Activated B cell treated with CpG ODN at 0.5 μM for 24 hours (primary cell): ENCODE results near the gene RYR2. TPM values are rescaled to one million over a fixed set of nuclear protein-coding genes. Genes with fewer than 3 reads are reported as not detected.

Experiments
- ATAC-seq: fragments of 200-7000 bp; cut with Tn5 transposase; one replicate; pipeline ENCODE4 v1.10.0; 2021; ENCODE audit warnings: low read depth, mild to moderate bottlenecking, moderate library complexity
- CTCF ChIA-PET: fragments of 350-600 bp; sonication (Branson Sonifier 250); formaldehyde crosslinking; loops from one replicate; lab custom pipeline; 2021; ENCODE audit warnings: antibody characterized with exemption; lab: Charles Lee
- POLR2A ChIA-PET: fragments of 350-600 bp; sonication (Branson Sonifier 250); formaldehyde crosslinking; loops from one replicate; lab custom pipeline; 2021; ENCODE audit warnings: antibody characterized with exemption; lab: Charles Lee
- DNase-seq: peaks from one replicate; pipeline ENCODE4 v3.0.0; 2022
- H3K27ac Mint-ChIP-seq: one replicate; pipeline ENCODE4 v1.8.0; 2020; ENCODE audit warnings: mixed read lengths
- H3K27me3 Mint-ChIP-seq: one replicate; pipeline ENCODE4 v1.8.0; 2021; ENCODE audit warnings: mixed read lengths
- H3K36me3 Mint-ChIP-seq: one replicate; pipeline ENCODE4 v1.8.0; 2021; ENCODE audit warnings: low read depth, mixed read lengths
- H3K4me1 Mint-ChIP-seq: one replicate; pipeline ENCODE4 v1.8.0; 2021; ENCODE audit warnings: mixed read lengths
- H3K4me3 Mint-ChIP-seq: one replicate; pipeline ENCODE4 v1.8.0; 2020; ENCODE audit warnings: mild to moderate bottlenecking, mixed read lengths
- H3K9me3 Mint-ChIP-seq: one replicate; pipeline ENCODE4 v1.8.0; 2020; ENCODE audit warnings: mixed read lengths
- CTCF ChIP-seq: fragments of 200-600 bp; IDR thresholded peaks from one replicate; pipeline ENCODE4 v1.8.0; 2022; ENCODE audit warnings: antibody characterized with exemption, mild to moderate bottlenecking
- intact Hi-C: fragments of 100-400 bp; cut with micrococcal nuclease; formaldehyde crosslinking; loops from one replicate; pipeline ENCODE4 v1.15.1; 2024
- total RNA-seq: library from RNA; stranded (reverse); gene quantifications from 2 replicates; pipeline ENCODE4 v1.2.3, GENCODE V29; 2022

The RYR2 gene
- total RNA-seq, 1 donor from 2014 or later = not detected

GRCh38 chr1:237444120-237444790, 402.3 kb downstream of the RYR2 start:
- H3K27ac Mint-ChIP-seq = no peak overlapping the region
- H3K27me3 Mint-ChIP-seq = no peaks in the 10 kb centered on the region
- ChIA-PET POLR2A (no interaction called here), CTCF (no interaction called here)
- intact Hi-C loops = no loop called here
- no peak for TF ChIP-seq CTCF
- no peak for DNase-seq
- no peaks in the 10 kb centered on the region for H3K36me3 Mint-ChIP-seq
- H3K4me1 Mint-ChIP-seq = peaks cover 4% of the 10 kb centered on the region
- no peak for ATAC-seq
- H3K9me3 Mint-ChIP-seq = no peaks in the 10 kb centered on the region
- H3K4me3 Mint-ChIP-seq = no peak overlapping the region

- no peak overlapping the region for H3K27ac Mint-ChIP-seq
- no peak overlapping the region for H3K4me3 Mint-ChIP-seq
- no peak for TF ChIP-seq CTCF
- no peaks in the 10 kb centered on the region for H3K36me3 Mint-ChIP-seq
- ChIA-PET CTCF (no interaction called here), POLR2A (no interaction called here)
- ATAC-seq (no peak), DNase-seq (no peak)
- H3K9me3 Mint-ChIP-seq = no peaks in the 10 kb centered on the region
- peaks cover 4% of the 10 kb centered on the region for H3K4me1 Mint-ChIP-seq
- intact Hi-C loops = no loop called here
- no peaks in the 10 kb centered on the region for H3K27me3 Mint-ChIP-seq
Observed at GRCh38 chr1:237448042-237448441, 406.1 kb downstream of the RYR2 start.

GRCh38 chr1:237457573-237457972, 415.6 kb downstream of the RYR2 start:
- Mint-ChIP-seq H3K4me3 (no peak overlapping the region), H3K4me1 (no peaks in the 10 kb centered on the region), H3K9me3 (no peaks in the 10 kb centered on the region), H3K36me3 (no peaks in the 10 kb centered on the region), H3K27ac (no peak overlapping the region), H3K27me3 (no peaks in the 10 kb centered on the region)
- no peak for TF ChIP-seq CTCF
- ATAC-seq (no peak), DNase-seq (no peak)
- CTCF ChIA-PET = no interaction called here
- POLR2A ChIA-PET = no interaction called here
- intact Hi-C loops = no loop called here

GRCh38 chr1:237467320-237467719, 425.3 kb downstream of the RYR2 start:
- Mint-ChIP-seq H3K36me3 (no peaks in the 10 kb centered on the region), H3K4me1 (no peaks in the 10 kb centered on the region), H3K9me3 (peaks cover 2% of the 10 kb centered on the region), H3K27me3 (no peaks in the 10 kb centered on the region), H3K27ac (no peak overlapping the region), H3K4me3 (no peak overlapping the region)
- DNase-seq = no peak
- TF ChIP-seq CTCF = no peak
- CTCF ChIA-PET = no interaction called here
- intact Hi-C loops = no loop called here
- ATAC-seq = no peak
- POLR2A ChIA-PET = no interaction called here

- ATAC-seq (no peak), DNase-seq (no peak)
- H3K9me3 Mint-ChIP-seq = peaks cover 2% of the 10 kb centered on the region
- H3K36me3 Mint-ChIP-seq = no peaks in the 10 kb centered on the region
- no peak overlapping the region for H3K27ac Mint-ChIP-seq
- intact Hi-C loops = no loop called here
- no peaks in the 10 kb centered on the region for H3K4me1 Mint-ChIP-seq
- ChIA-PET CTCF (no interaction called here), POLR2A (no interaction called here)
- H3K4me3 Mint-ChIP-seq = no peak overlapping the region
- TF ChIP-seq CTCF = no peak
- H3K27me3 Mint-ChIP-seq = no peaks in the 10 kb centered on the region
Observed at GRCh38 chr1:237470712-237471338, 428.8 kb downstream of the RYR2 start.
